Kidney tubule cell (primary cell): ENCODE results near the gene GSDMA.
"Not testable (repeated sequence)": the region's sequence is repeated elsewhere in the genome, so short reads cannot be mapped to it uniquely, and the experiment has no call there.

Source experiments
- DNase-seq: peaks from one replicate; pipeline ENCODE4 v3.0.0-alpha.2; 2018; ENCODE audit warnings: low spot score

GSDMA gene

DNA sequence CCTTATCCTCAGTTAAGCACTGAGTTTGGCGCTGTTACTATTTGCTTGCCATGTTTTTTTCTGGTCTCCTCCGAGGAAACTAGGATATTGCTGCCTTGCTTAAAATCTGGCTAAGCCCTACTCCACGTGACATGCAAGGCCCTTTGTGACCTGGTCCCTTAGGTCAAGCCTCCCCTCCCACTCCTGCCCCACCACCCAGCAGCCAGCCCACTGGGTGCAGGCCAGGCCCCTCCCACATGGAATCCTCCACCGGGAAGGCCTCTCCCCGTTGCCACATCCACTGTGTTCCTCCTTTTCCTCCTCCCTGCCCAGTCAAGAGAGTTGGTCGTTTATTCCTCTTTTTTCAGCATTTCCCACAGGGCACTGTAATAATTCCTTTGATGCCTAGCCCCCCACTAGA, 34.0 kb downstream of the GSDMA start:
- DNase-seq = no peak

GRCh38 chr17:39997543-39997942, 34.7 kb downstream of the GSDMA start:
- DNase-seq = no peak

GRCh38 chr17:39999067-39999466, 36.3 kb downstream of the GSDMA start:
- DNase-seq = peak; percentile 16

GRCh38 chr17:40000161-40000560, 37.4 kb downstream of the GSDMA start:
- no peak for DNase-seq

- DNase-seq = not testable (repeated sequence)
Measured at GRCh38 chr17:40001335-40001734, 38.5 kb downstream of the GSDMA start.

- DNase-seq = no peak
Measured at GRCh38 chr17:40004072-40004471, 41.3 kb downstream of the GSDMA start.

GRCh38 chr17:40004712-40005111, 41.9 kb downstream of the GSDMA start:
- DNase-seq = no peak

DNA sequence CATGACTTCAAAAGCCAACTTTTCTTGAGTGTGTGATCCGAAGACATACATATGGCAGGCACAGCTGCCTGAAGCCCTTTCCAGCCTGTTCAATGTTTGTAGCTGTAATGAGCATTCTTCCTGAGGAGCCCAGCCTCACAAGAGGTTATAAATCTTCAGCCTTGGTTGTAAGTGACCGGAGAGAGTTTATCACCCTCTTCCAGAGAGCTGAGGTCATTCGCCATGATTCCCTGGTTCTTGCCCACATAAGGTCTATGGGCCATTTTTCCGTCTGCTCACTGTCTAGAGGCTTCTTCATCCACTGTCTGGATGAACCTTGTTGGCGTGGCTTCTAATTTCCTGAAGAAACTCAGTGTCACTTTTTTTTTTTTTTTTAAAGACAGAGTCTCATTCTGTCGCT, 42.7 kb downstream of the GSDMA start:
- DNase-seq = no peak

- not testable (repeated sequence) for DNase-seq
Measured at GRCh38 chr17:40010946-40011500, 48.2 kb downstream of the GSDMA start.

GRCh38 chr17:40012017-40012647, 49.3 kb downstream of the GSDMA start:
- DNase-seq = not testable (repeated sequence)

DNA sequence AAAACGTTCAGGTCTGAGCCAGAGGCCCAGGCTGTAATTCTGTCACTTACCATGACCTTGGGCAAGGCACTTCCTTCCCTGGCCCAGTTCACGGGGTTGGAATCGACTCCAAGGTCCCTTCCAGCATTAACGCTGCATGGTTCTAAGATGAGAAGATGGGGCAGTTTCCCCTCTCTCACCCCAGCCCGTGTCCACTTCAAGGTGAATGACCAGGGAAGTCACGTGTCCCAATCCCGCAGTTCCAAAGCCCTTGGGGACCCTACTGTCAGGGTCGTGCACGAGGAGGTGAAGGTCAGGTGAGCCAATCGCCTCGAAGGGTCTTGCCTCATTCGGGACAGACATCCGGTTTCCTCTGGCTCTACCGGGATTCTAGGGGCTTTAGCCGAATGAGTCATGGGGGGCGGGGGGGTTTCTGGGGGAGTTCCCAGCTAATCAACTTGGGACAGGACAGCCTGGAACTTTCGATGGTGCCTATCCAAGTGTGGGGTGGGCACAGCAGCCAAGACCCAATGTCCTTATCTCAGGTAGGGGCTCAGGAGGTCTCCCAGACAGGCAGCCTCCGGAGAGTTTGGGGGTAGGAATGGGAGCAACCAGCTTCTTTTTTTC, 51.7 kb downstream of the GSDMA start:
- no peak for DNase-seq

DNA sequence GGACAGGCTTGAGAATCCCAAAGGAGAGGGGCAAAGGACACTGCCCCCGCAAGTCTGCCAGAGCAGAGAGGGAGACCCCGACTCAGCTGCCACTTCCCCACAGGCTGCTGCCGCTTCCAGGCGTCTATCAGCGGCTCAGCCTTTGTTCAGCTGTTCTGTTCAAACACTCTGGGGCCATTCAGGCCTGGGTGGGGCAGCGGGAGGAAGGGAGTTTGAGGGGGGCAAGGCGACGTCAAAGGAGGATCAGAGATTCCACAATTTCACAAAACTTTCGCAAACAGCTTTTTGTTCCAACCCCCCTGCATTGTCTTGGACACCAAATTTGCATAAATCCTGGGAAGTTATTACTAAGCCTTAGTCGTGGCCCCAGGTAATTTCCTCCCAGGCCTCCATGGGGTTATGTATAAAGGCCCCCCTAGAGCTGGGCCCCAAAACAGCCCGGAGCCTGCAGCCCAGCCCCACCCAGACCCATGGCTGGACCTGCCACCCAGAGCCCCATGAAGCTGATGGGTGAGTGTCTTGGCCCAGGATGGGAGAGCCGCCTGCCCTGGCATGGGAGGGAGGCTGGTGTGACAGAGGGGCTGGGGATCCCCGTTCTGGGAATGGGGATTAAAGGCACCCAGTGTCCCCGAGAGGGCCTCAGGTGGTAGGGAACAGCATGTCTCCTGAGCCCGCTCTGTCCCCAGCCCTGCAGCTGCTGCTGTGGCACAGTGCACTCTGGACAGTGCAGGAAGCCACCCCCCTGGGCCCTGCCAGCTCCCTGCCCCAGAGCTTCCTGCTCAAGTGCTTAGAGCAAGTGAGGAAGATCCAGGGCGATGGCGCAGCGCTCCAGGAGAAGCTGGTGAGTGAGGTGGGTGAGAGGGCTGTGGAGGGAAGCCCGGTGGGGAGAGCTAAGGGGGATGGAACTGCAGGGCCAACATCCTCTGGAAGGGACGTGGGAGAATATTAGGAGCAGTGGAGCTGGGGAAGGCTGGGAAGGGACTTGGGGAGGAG, 52.5 kb downstream of the GSDMA start, which contains the start of gene CSF3:
Gene CSF3, plus strand, starts transcription at position 436 of the 993 bp plus-strand sequence. Its CDS starts 35 bp downstream, at position 471.
- DNase-seq = no peak

- no peak for DNase-seq
Measured at GRCh38 chr17:40015998-40016985, 53.5 kb downstream of the GSDMA start.

DNA sequence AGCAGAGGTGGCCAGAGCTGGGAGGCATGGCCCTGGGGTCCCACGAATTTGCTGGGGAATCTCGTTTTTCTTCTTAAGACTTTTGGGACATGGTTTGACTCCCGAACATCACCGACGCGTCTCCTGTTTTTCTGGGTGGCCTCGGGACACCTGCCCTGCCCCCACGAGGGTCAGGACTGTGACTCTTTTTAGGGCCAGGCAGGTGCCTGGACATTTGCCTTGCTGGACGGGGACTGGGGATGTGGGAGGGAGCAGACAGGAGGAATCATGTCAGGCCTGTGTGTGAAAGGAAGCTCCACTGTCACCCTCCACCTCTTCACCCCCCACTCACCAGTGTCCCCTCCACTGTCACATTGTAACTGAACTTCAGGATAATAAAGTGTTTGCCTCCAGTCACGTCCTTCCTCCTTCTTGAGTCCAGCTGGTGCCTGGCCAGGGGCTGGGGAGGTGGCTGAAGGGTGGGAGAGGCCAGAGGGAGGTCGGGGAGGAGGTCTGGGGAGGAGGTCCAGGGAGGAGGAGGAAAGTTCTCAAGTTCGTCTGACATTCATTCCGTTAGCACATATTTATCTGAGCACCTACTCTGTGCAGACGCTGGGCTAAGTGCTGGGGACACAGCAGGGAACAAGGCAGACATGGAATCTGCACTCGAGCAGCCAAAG, 54.7 kb downstream of the GSDMA start:
- DNase-seq = no peak

GRCh38 chr17:40018211-40019121, 55.7 kb downstream of the GSDMA start:
- no peak for DNase-seq

- no peak for DNase-seq
Measured at GRCh38 chr17:40019140-40019991, 56.6 kb downstream of the GSDMA start.

DNA sequence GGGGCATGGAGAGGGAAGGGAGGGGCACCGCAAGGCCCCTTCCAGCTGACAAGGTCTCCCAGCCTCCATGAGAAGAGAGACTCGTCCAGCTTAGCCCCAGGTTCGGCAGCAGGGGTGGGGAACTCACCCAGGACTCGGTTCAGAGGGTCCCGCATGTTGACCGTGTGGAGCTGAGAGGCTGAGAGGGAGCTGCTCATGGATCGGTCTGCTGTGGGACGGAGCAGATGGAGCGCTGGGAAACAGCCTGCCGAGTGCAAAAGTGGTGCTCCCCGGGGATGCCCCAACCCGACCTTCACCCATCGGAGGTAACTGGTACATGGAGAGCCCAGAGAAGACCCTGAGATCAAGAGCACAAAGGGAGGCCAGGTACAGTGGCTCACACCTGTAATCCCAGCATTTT, 57.3 kb downstream of the GSDMA start:
- DNase-seq = no peak

DNA sequence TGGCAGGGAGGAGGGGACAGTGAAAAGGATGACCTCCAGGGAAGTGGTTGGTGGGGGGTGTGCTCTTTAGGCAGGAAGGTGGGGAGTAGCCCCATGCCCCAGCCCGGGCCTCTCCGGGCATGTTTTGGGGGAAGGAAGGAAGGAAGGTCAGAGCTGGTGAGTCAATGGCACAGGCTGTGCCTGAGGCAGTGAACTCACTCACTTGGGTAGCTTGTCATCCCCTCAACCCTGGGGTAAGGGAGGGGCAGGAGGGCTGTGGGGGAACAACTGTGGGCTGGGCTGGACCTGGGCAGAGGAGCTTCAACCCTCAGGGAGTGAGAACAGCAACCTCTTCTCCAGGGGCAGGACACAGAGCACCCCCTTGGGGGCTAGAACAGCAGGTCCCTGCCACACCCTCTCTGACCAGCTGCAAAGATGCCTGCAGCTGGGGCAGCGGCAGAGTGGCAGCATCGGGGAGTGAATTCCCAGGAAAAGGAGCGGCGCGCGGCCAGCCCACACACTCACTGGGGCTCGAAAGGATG, 58.7 kb downstream of the GSDMA start:
- peak; percentile 87 for DNase-seq
